ENCODE data around the gene B2M. TPM values are rescaled to one million over a fixed set of nuclear protein-coding genes. Genes with fewer than 3 reads are reported as not detected.

B2M gene
- total RNA-seq, 3 donors from 2014 or later (not counting 1 experiment from before 2014, with no cell fraction given), result 7,484 to 8,893 (median 7,665) TPM

DNA sequence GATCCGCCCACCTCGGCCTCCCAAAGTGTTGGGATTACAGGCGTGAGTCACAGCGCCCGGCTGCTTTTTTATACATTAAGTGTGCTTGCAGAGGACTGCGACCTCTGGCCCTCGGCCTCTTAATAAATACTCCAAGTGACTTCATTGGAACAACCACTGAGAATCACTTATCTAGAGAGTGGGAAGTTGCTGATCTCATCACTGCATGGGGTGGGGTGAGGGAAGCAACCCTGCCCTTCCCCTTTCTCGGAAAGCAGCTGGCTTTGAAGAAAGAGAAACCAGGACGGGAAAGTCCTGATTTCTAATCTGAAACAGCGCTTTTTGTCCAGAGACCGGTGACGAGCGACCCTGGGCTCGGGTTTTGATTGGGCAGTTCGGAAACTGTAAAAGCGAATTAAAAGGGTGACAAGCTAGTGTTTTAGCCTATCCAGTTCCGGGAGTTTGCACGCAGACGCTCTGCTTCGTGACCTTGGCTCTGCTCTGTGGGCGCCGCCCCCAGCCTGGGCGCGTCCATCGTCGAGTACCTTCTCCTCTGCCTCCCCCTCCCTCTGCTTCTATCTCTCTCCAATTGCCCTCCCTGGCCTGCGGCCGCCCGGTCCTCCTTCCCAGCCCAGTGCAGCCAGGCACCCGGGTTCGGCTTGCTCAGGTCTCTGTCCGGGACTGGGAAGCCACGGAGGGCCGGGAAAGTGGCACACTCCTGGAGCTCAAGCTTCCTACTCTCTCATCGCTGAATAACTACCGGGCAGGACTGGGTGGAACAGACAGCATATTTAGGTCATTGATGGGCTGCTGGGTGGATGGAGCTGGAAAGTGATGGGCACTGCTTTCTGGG is 17.5 kb downstream of the B2M start:
- H3K27me3 ChIP-seq (ENCODE audit: control insufficient read depth, insufficient read depth, low read length), result no peaks in the 10 kb centered on the region
- intact Hi-C loops (cut with micrococcal nuclease), result loop anchor here (1.0 to 5.0 kb wide), 4 partner anchors 17 to 474 kb away; partner anchors contain the start of genes B2M, EIF3J, PATL2 and SPG11
- peak; percentile 94 to 98 for DNase-seq
- peak; percentile 75 to 92 (median 83) for ATAC-seq
- H3K36me3 ChIP-seq (ENCODE audit: control insufficient read depth, insufficient read depth, low read length), result peaks cover 11% of the 10 kb centered on the region
- H3K27ac ChIP-seq (ENCODE audit: low read length), result peak overlapping the region; percentile 96
- TF ChIP-seq, protein P1, sequence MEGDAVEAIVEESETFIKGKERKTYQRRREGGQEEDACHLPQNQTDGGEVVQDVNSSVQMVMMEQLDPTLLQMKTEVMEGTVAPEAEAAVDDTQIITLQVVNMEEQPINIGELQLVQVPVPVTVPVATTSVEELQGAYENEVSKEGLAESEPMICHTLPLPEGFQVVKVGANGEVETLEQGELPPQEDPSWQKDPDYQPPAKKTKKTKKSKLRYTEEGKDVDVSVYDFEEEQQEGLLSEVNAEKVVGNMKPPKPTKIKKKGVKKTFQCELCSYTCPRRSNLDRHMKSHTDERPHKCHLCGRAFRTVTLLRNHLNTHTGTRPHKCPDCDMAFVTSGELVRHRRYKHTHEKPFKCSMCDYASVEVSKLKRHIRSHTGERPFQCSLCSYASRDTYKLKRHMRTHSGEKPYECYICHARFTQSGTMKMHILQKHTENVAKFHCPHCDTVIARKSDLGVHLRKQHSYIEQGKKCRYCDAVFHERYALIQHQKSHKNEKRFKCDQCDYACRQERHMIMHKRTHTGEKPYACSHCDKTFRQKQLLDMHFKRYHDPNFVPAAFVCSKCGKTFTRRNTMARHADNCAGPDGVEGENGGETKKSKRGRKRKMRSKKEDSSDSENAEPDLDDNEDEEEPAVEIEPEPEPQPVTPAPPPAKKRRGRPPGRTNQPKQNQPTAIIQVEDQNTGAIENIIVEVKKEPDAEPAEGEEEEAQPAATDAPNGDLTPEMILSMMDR (IDR thresholded peaks at IDR 0.05), result no peak
- H3K4me1 Mint-ChIP-seq, result peaks cover 57 to 59% of the 10 kb centered on the region in 2 donors
- no peaks in the 10 kb centered on the region for H3K27me3 Mint-ChIP-seq (ENCODE audit: low read depth in 2 of 2)
- no peaks in the 10 kb centered on the region for H3K9me3 Mint-ChIP-seq
- no peaks in the 10 kb centered on the region for H3K9me3 ChIP-seq (ENCODE audit: control insufficient read depth, insufficient read depth, low read length)
- H3K4me1 ChIP-seq (ENCODE audit: control insufficient read depth, insufficient read depth, low read length), result peaks cover 53% of the 10 kb centered on the region
- WGBS (ENCODE audit: insufficient coverage), result under 1% methylated on average over 36 of the region's 36 CpGs
- peak overlapping the region; percentile 98 for H3K4me3 Mint-ChIP-seq
- H3K27ac Mint-ChIP-seq, result peak overlapping the region; percentile 100
- H3K36me3 Mint-ChIP-seq, result no peaks in the 10 kb centered on the region
- peak overlapping the region; percentile 98 for H3K4me3 ChIP-seq (ENCODE audit: low read length)

DNA sequence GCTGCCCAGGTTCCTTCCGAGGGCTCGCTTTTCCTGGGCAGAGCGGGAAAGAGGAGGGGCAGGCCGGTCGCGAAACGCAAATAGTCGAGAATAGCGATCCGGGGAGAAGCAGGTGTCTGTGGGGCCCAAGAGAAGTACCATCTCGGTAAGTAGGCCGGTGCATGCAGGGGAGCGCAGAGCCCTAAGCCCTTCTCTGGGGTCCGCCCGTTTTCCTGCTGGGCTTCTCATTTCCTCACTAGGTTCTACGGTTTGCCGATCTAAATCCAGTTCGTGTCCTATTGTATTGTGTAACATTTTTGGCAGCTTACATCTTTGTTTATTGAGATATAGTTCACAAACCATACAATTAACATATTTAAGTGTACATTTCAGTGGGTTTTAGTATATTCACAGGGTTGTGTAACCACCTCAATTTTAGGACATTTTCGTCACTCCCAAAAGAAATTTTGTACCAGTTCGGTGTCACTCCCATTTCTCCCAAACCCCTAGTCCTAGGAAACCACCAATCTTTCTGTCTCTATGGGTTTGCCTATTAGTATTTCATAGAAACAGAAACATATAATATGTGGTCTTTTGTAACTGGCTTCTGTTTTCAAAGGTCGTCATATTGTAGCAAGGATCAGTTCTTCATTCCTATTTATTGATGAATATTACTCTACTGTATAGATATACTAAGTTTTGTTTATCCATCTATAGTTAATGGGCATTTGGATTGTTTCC is 18.3 kb downstream of the B2M start:
- ATAC-seq (peak in 2 of 3 donors; percentile 0), DNase-seq (peak in 1 of 2 donors; percentile 69)
- intact Hi-C loops (cut with micrococcal nuclease), result loop anchor here (5.0 kb wide), 2 partner anchors 192 to 473 kb away; partner anchors contain the start of gene EIF3J
- Mint-ChIP-seq H3K4me1 (peaks cover 49 to 51% of the 10 kb centered on the region in 2 donors), H3K4me3 (peak overlapping the region; percentile 98), H3K36me3 (no peaks in the 10 kb centered on the region), H3K27me3 (ENCODE audit: low read depth in 2 of 2) (no peaks in the 10 kb centered on the region), H3K27ac (peak overlapping the region; percentile 100), H3K9me3 (no peaks in the 10 kb centered on the region)
- TF ChIP-seq, protein P1 (IDR thresholded peaks at IDR 0.05), result no peak
- Histone ChIP-seq H3K4me1 (ENCODE audit: control insufficient read depth, insufficient read depth, low read length) (peaks cover 46% of the 10 kb centered on the region), H3K36me3 (ENCODE audit: control insufficient read depth, insufficient read depth, low read length) (peaks cover 11% of the 10 kb centered on the region), H3K4me3 (ENCODE audit: low read length) (peak overlapping the region; percentile 98), H3K27ac (ENCODE audit: low read length) (peak overlapping the region; percentile 96), H3K9me3 (ENCODE audit: control insufficient read depth, insufficient read depth, low read length) (no peaks in the 10 kb centered on the region), H3K27me3 (ENCODE audit: control insufficient read depth, insufficient read depth, low read length) (no peaks in the 10 kb centered on the region)
- 6% methylated on average over 17 of the region's 21 CpGs for WGBS (ENCODE audit: insufficient coverage)

DNA sequence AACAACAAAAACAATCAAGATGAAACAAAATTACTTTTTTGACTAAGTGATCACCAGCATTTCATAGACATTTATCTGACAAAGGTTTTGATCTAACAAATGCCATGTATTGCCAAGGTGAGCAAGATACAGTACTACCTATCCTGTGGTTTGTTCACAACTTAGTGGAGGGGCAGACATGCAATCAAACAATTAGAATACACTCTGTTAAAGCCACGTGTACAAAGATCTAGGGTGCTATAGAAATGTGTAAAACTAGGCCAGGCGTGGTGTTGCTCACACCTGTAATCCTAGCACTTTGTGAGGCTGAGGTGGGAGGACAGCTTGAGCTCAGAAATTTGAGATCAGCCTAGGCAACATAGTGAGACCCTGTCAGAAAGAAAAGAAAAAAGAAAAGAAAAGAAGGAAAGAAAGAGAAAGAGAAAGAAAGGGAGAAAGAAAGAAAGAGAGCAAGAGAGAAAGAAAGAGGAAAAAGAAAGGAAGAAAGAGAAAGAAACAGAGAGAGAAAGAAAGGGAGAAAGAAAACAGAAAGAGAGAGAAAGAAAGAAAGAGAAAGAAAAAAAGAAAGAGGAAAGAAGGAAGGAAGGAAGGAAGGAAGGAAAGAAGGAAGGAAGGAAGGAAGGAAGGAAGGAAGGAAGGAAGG is 23.6 kb downstream of the B2M start:
- intact Hi-C loops (cut with micrococcal nuclease), result no loop called here
- Histone ChIP-seq H3K27ac (ENCODE audit: low read length) (peak overlapping the region; percentile 60), H3K36me3 (ENCODE audit: control insufficient read depth, insufficient read depth, low read length) (peaks cover 11% of the 10 kb centered on the region), H3K4me3 (ENCODE audit: low read length) (no peak overlapping the region), H3K27me3 (ENCODE audit: control insufficient read depth, insufficient read depth, low read length) (no peaks in the 10 kb centered on the region), H3K4me1 (ENCODE audit: control insufficient read depth, insufficient read depth, low read length) (peaks cover 23% of the 10 kb centered on the region), H3K9me3 (ENCODE audit: control insufficient read depth, insufficient read depth, low read length) (no peaks in the 10 kb centered on the region)
- DNase-seq (peak in 1 of 2 donors; percentile 26), ATAC-seq (peak in 1 of 3 donors; percentile 44)
- Mint-ChIP-seq H3K27ac (peak overlapping the region; percentile 58 to 78), H3K36me3 (no peaks in the 10 kb centered on the region), H3K4me3 (no peak overlapping the region), H3K4me1 (peaks cover 18 to 20% of the 10 kb centered on the region in 2 donors), H3K9me3 (no peaks in the 10 kb centered on the region), H3K27me3 (ENCODE audit: low read depth in 2 of 2) (no peaks in the 10 kb centered on the region)
- 43% methylated on average over 2 of the region's 2 CpGs for WGBS (ENCODE audit: insufficient coverage)
- TF ChIP-seq, protein P1 (IDR thresholded peaks at IDR 0.05), result no peak
